Caco-2 (cell line): ENCODE data around the gene SPRED2. TPM values are rescaled to one million over a fixed set of nuclear protein-coding genes. Genes with fewer than 3 reads are reported as not detected.

Source experiments
- BruUV-seq: library from RNA; stranded (reverse); fragments of 400-500 nt; replicated peaks from 2 replicates; lab custom pipeline; 2021; lab: Mats Ljungman, UMichigan
- CTCF ChIA-PET: fragments of 300-600 bp; sonication (Branson Sonifier 250); formaldehyde crosslinking; loops from one replicate; lab custom pipeline; 2022; ENCODE audit warnings: antibody characterized with exemption; lab: Charles Lee
- POLR2A ChIA-PET: fragments of 300-600 bp; sonication (Branson Sonifier 250); formaldehyde crosslinking; loops from one replicate; lab custom pipeline; 2022; ENCODE audit warnings: antibody characterized with exemption; lab: Charles Lee
- DNase-seq, 2 experiments: peaks; one replicate each; pipeline versions ENCODE4 v3.0.0 to v3.0.0-alpha.2; 2020 to 2022
- H3K27me3 ChIP-seq: replicated peaks from 2 replicates; pipeline ENCODE4 v1.6.0; 2011; ENCODE audit warnings: low read length; ENCODE audit not compliant: control insufficient read depth, insufficient read depth
- H3K36me3 ChIP-seq: 2 replicates; pipeline ENCODE4 v1.5.1; 2011; ENCODE audit warnings: low read length; ENCODE audit not compliant: control insufficient read depth, insufficient read depth
- H3K4me1 ChIP-seq: fragments of 250-450 bp; sonication (Bioruptor Pico); 2 replicates; pipeline ENCODE4 v1.5.1; 2020; ENCODE audit warnings: mild to moderate bottlenecking
- H3K4me3 ChIP-seq: 2 replicates; pipeline ENCODE4 v1.5.1; 2011; ENCODE audit warnings: low read depth, mild to moderate bottlenecking, control low read depth, low read length
- H3K9me3 ChIP-seq: fragments of 250-450 bp; sonication (Bioruptor Pico); 2 replicates; pipeline ENCODE4 v1.5.1; 2020; ENCODE audit warnings: mild to moderate bottlenecking, moderate library complexity
- H3K27ac Mint-ChIP-seq: one replicate; pipeline ENCODE4 v1.8.0; 2022; ENCODE audit warnings: mixed read lengths; ENCODE audit not compliant: unreplicated experiment
- H3K27me3 Mint-ChIP-seq: one replicate; pipeline ENCODE4 v1.8.0; 2022; ENCODE audit warnings: mixed read lengths; ENCODE audit not compliant: insufficient read depth, unreplicated experiment
- H3K36me3 Mint-ChIP-seq: one replicate; pipeline ENCODE4 v1.8.0; 2022; ENCODE audit warnings: mild to moderate bottlenecking, mixed read lengths; ENCODE audit not compliant: insufficient read depth, unreplicated experiment
- H3K4me1 Mint-ChIP-seq: one replicate; pipeline ENCODE4 v1.8.0; 2022; ENCODE audit warnings: low read depth, mixed read lengths; ENCODE audit not compliant: unreplicated experiment
- H3K4me3 Mint-ChIP-seq: one replicate; pipeline ENCODE4 v1.8.0; 2022; ENCODE audit warnings: mild to moderate bottlenecking, moderate library complexity, mixed read lengths; ENCODE audit not compliant: unreplicated experiment
- H3K9me3 Mint-ChIP-seq: one replicate; pipeline ENCODE4 v1.8.0; 2022; ENCODE audit warnings: mixed read lengths; ENCODE audit not compliant: unreplicated experiment
- CTCF ChIP-seq, 2 experiments: fragments of 200-600 bp in 1 of 2; IDR thresholded peaks; 1 replicate in 1 of 2; 2 replicates in 1 of 2; pipeline versions ENCODE4 v1.5.1 to v1.8.0; 2011 to 2022; ENCODE audit warnings: antibody characterized with exemption in 1 of 2, control low read depth in 1 of 2, inconsistent platforms in 1 of 2, low read depth in 1 of 2, low read length in 1 of 2, mild to moderate bottlenecking in 1 of 2, moderate library complexity in 1 of 2; ENCODE audit not compliant: insufficient read depth in 1 of 2, severe bottlenecking in 1 of 2, unreplicated experiment in 1 of 2
- intact Hi-C: fragments of 100-400 bp; cut with micrococcal nuclease; formaldehyde crosslinking; loops from one replicate; pipeline ENCODE4 v1.10.0; 2022; ENCODE audit not compliant: unreplicated experiment
- total RNA-seq: library from RNA; stranded (reverse); gene quantifications from 2 replicates; pipeline ENCODE4 v1.2.3, GENCODE V29; 2022

SPRED2 gene
- total RNA-seq, 1 experiment from 2014 or later: 49.9 TPM

- no peaks in the 10 kb centered on the region for H3K36me3 ChIP-seq
- H3K27ac Mint-ChIP-seq: peak overlapping the region; percentile 14
- ChIA-PET CTCF (interaction anchor here (1.0 kb wide), 1 partner anchor 16 kb away, joined by 3 read pairs; no protein-coding TSS in a partner anchor), POLR2A (interaction anchor here (1.0 kb wide), 1 partner anchor 73 kb away, joined by 7 read pairs; the partner anchor contains the start of gene ACTR2)
- H3K27me3 Mint-ChIP-seq: no peaks in the 10 kb centered on the region
- no peak overlapping the region for H3K4me3 Mint-ChIP-seq
- no peaks in the 10 kb centered on the region for H3K27me3 ChIP-seq
- no peaks in the 10 kb centered on the region for H3K9me3 Mint-ChIP-seq
- no TSS peak for BruUV-seq
- peaks cover 22% of the 10 kb centered on the region for H3K4me1 ChIP-seq
- intact Hi-C loops: loop anchor here (10.0 kb wide), 1 partner anchor 135 kb away; the partner anchor contains the start of gene SPRED2
- no peaks in the 10 kb centered on the region for H3K36me3 Mint-ChIP-seq
- no peaks in the 10 kb centered on the region for H3K9me3 ChIP-seq
- DNase-seq: no peak
- H3K4me1 Mint-ChIP-seq: peaks cover 23% of the 10 kb centered on the region
- H3K4me3 ChIP-seq: no peak overlapping the region
- no peak for TF ChIP-seq CTCF (IDR thresholded peaks at IDR 0.05; ENCODE audit: insufficient read depth in 1 of 2, low read depth in 1 of 2, low read length in 1 of 2, severe bottlenecking in 1 of 2, unreplicated experiment in 1 of 2)
Measured at GRCh38 chr2:65300134-65300760, 132.2 kb downstream of the SPRED2 start.

GRCh38 chr2:65299246-65299645, 133.2 kb downstream of the SPRED2 start:
- H3K27me3 Mint-ChIP-seq: no peaks in the 10 kb centered on the region
- Histone ChIP-seq H3K4me3 (no peak overlapping the region), H3K27me3 (no peaks in the 10 kb centered on the region), H3K36me3 (no peaks in the 10 kb centered on the region), H3K4me1 (peaks cover 22% of the 10 kb centered on the region), H3K9me3 (no peaks in the 10 kb centered on the region)
- no peaks in the 10 kb centered on the region for H3K36me3 Mint-ChIP-seq
- H3K4me3 Mint-ChIP-seq: no peak overlapping the region
- no peak for DNase-seq
- CTCF ChIA-PET: no interaction called here
- peaks cover 29% of the 10 kb centered on the region for H3K4me1 Mint-ChIP-seq
- POLR2A ChIA-PET: interaction anchor here (1.0 kb wide), 1 partner anchor 72 kb away, joined by 7 read pairs; the partner anchor contains the start of gene ACTR2
- no peaks in the 10 kb centered on the region for H3K9me3 Mint-ChIP-seq
- H3K27ac Mint-ChIP-seq: peak overlapping the region; percentile 36
- intact Hi-C loops: no loop called here
- BruUV-seq: no TSS peak
- TF ChIP-seq CTCF (IDR thresholded peaks at IDR 0.05; ENCODE audit: insufficient read depth in 1 of 2, low read depth in 1 of 2, low read length in 1 of 2, severe bottlenecking in 1 of 2, unreplicated experiment in 1 of 2): no peak

- Histone ChIP-seq H3K27me3 (no peaks in the 10 kb centered on the region), H3K4me1 (peaks cover 22% of the 10 kb centered on the region), H3K4me3 (no peak overlapping the region), H3K36me3 (no peaks in the 10 kb centered on the region), H3K9me3 (no peaks in the 10 kb centered on the region)
- no peaks in the 10 kb centered on the region for H3K36me3 Mint-ChIP-seq
- ChIA-PET CTCF (no interaction called here), POLR2A (no interaction called here)
- no peak for DNase-seq
- intact Hi-C loops: no loop called here
- no TSS peak for BruUV-seq
- H3K27ac Mint-ChIP-seq: peak overlapping the region; percentile 22
- no peaks in the 10 kb centered on the region for H3K9me3 Mint-ChIP-seq
- TF ChIP-seq CTCF (IDR thresholded peaks at IDR 0.05; ENCODE audit: insufficient read depth in 1 of 2, low read depth in 1 of 2, low read length in 1 of 2, severe bottlenecking in 1 of 2, unreplicated experiment in 1 of 2): no peak
- no peaks in the 10 kb centered on the region for H3K27me3 Mint-ChIP-seq
- H3K4me3 Mint-ChIP-seq: no peak overlapping the region
- peaks cover 29% of the 10 kb centered on the region for H3K4me1 Mint-ChIP-seq
Measured at GRCh38 chr2:65298089-65298488, 134.3 kb downstream of the SPRED2 start.
